GM12878 (cell line): Measurements from ENCODE around the gene SLC6A15. TPM values are rescaled to one million over a fixed set of nuclear protein-coding genes. Genes with fewer than 3 reads are reported as not detected.

Experiments
- ATAC-seq: fragments of 200-7000 bp; cut with Tn5 transposase; 3 replicates; pipeline ENCODE4 v1.9.1; 2020; ENCODE audit warnings: mild to moderate bottlenecking, moderate library complexity
- BruUV-seq: library from RNA; stranded (reverse); fragments of 400-500 nt; replicated peaks from 2 replicates; lab custom pipeline; 2021; lab: Mats Ljungman, UMichigan
- CTCF ChIA-PET: fragments of 300-600 bp; sonication (Branson Sonifier 250); formaldehyde crosslinking; extraction: SDS; loops from one replicate; lab custom pipeline; 2021; ENCODE audit warnings: inconsistent platforms; lab: Yijun Ruan, JAX
- POLR2A ChIA-PET: fragments of 350-600 bp; formaldehyde crosslinking; extraction: SDS; loops from one replicate; lab custom pipeline; 2021; ENCODE audit warnings: inconsistent platforms; lab: Charles Lee
- RAD21 ChIA-PET: fragments of 300-600 bp; sonication (Branson Sonifier 250); formaldehyde crosslinking; loops from one replicate; lab custom pipeline; 2023; ENCODE audit warnings: antibody characterized with exemption; ENCODE audit not compliant: unreplicated experiment; lab: Charles Lee
- SMC1A ChIA-PET: fragments of 300-600 bp; sonication (Branson Sonifier 250); formaldehyde crosslinking; loops from one replicate; lab custom pipeline; 2023; ENCODE audit not compliant: unreplicated experiment, uncharacterized antibody; lab: Charles Lee
- DNase-seq: peaks from one replicate; pipeline ENCODE4 v3.0.0-alpha.2; 2011; ENCODE audit warnings: low read depth, low spot score
- FAIRE-seq: peaks from 3 replicates; lab custom pipeline; 2011; peaks lifted over from hg19 to GRCh38; lab: Jason Lieb, UNC
- H2AFZ ChIP-seq: 2 replicates; pipeline ENCODE4 v1.6.0; 2011; ENCODE audit warnings: low read depth, low read length, control low read depth; ENCODE audit not compliant: control insufficient read depth
- H3K27ac ChIP-seq: 2 replicates; pipeline ENCODE4 v1.5.1; 2011; ENCODE audit warnings: control low read depth; ENCODE audit not compliant: control insufficient read depth, insufficient read depth
- H3K27me3 ChIP-seq, 2 experiments: replicated peaks in 1 of 2; 2 replicates each; pipeline versions ENCODE4 v1.6.0 to v1.6.1; 2011; ENCODE audit warnings: low read length in 1 of 2; ENCODE audit not compliant: control insufficient read depth in 2 of 2, insufficient read depth in 2 of 2
- H3K36me3 ChIP-seq, 2 experiments: 2 replicates each; pipeline ENCODE4 v1.5.1; 2011; ENCODE audit warnings: low read length in 1 of 2; ENCODE audit not compliant: control insufficient read depth in 2 of 2, insufficient read depth in 2 of 2
- H3K4me1 ChIP-seq: 2 replicates; pipeline ENCODE4 v1.6.1; 2011; ENCODE audit warnings: mild to moderate bottlenecking, low read length, moderate library complexity, mixed read lengths; ENCODE audit not compliant: control insufficient read depth, insufficient read depth
- H3K4me2 ChIP-seq: 2 replicates; pipeline ENCODE4 v1.6.0; 2011; ENCODE audit warnings: control low read depth; ENCODE audit not compliant: control insufficient read depth, insufficient read depth
- H3K4me3 ChIP-seq: fragments of 200-600 bp; sonication (generic); 2 replicates; pipeline ENCODE4 v1.5.1; 2016
- H3K79me2 ChIP-seq: 2 replicates; pipeline ENCODE4 v1.6.0; 2011; ENCODE audit warnings: low read length; ENCODE audit not compliant: control insufficient read depth, insufficient read depth
- H3K9ac ChIP-seq: 2 replicates; pipeline ENCODE4 v1.8.0; 2011; ENCODE audit warnings: low read length, control low read depth, mixed read lengths; ENCODE audit not compliant: control insufficient read depth, insufficient read depth
- H3K9me3 ChIP-seq: replicated peaks from 3 replicates; pipeline ENCODE4 v1.5.1; 2011; ENCODE audit warnings: mild to moderate bottlenecking, low read length; ENCODE audit not compliant: control insufficient read depth, insufficient read depth
- H4K20me1 ChIP-seq: 2 replicates; pipeline ENCODE4 v1.6.0; 2011; ENCODE audit not compliant: control insufficient read depth, insufficient read depth
- ATF2 ChIP-seq: IDR thresholded peaks from 2 replicates; pipeline ENCODE4 v1.6.1; 2012; ENCODE audit warnings: low read length, inconsistent platforms
- E4F1 ChIP-seq: fragments of 450-650 bp; IDR thresholded peaks from 2 replicates; pipeline ENCODE4 v1.6.1; 2018; ENCODE audit warnings: borderline replicate concordance, mild to moderate bottlenecking; ENCODE audit not compliant: partially characterized antibody
- EP300 ChIP-seq, 2 experiments: fragments of 150-350 bp in 1 of 2; IDR thresholded peaks; 2 replicates each; pipeline ENCODE4 v1.6.1; 2011 to 2012; ENCODE audit warnings: low read depth in 2 of 2, low read length in 2 of 2, borderline replicate concordance in 1 of 2, improper control_type of control experiment in 1 of 2, inconsistent platforms in 1 of 2; ENCODE audit not compliant: control insufficient read depth in 1 of 2
- FOS ChIP-seq: IDR thresholded peaks from 3 replicates; pipeline ENCODE4 v1.6.1; 2011; ENCODE audit warnings: borderline replicate concordance; ENCODE audit not compliant: insufficient read length; ENCODE audit errors: extremely low read depth
- GABPA ChIP-seq: IDR thresholded peaks from 2 replicates; pipeline ENCODE4 v1.6.1; 2014; ENCODE audit warnings: antibody characterized with exemption, low read depth, mild to moderate bottlenecking, inconsistent platforms
- IRF4 ChIP-seq: IDR thresholded peaks from 2 replicates; pipeline ENCODE4 v1.6.1; 2011; ENCODE audit warnings: low read depth, low read length
- MAX ChIP-seq: IDR thresholded peaks from 2 replicates; pipeline ENCODE4 v1.6.1; 2012; ENCODE audit warnings: low read depth, low read length, improper control_type of control experiment
- MYB ChIP-seq: fragments of 150-350 bp; IDR thresholded peaks from 2 replicates; pipeline ENCODE4 v1.6.1; 2014; ENCODE audit warnings: mild to moderate bottlenecking, low read depth, low read length, borderline replicate concordance
- NFYA ChIP-seq: IDR thresholded peaks from 2 replicates; pipeline ENCODE4 v1.6.1; 2011; ENCODE audit warnings: low read depth, mild to moderate bottlenecking, low read length, improper control_type of control experiment, borderline replicate concordance
- RAD51 ChIP-seq: fragments of 450-650 bp; IDR thresholded peaks from 2 replicates; pipeline ENCODE4 v1.6.1; 2016; ENCODE audit warnings: moderate library complexity, mild to moderate bottlenecking, inconsistent platforms
- SIN3A ChIP-seq: IDR thresholded peaks from 2 replicates; pipeline ENCODE4 v1.6.1; 2012; ENCODE audit warnings: low read depth, low read length, improper control_type of control experiment
- SMAD1 ChIP-seq: fragments of 450-650 bp; IDR thresholded peaks from 2 replicates; pipeline ENCODE4 v1.6.1; 2018; ENCODE audit warnings: mild to moderate bottlenecking, low read depth; ENCODE audit not compliant: partially characterized antibody
- ZNF207 ChIP-seq: fragments of 450-650 bp; IDR thresholded peaks from 2 replicates; pipeline ENCODE4 v1.6.1; 2014; ENCODE audit warnings: antibody characterized with exemption, mild to moderate bottlenecking, borderline replicate concordance
- ZNF384 ChIP-seq: IDR thresholded peaks from 2 replicates; pipeline ENCODE4 v1.6.1; 2012; ENCODE audit warnings: low read depth, mild to moderate bottlenecking, low read length, improper control_type of control experiment, borderline replicate concordance
- WGBS: methylation state at CpG from one replicate; pipeline ENCODE4 v1.1.6; 2016; ENCODE audit warnings: low lambda C conversion rate; ENCODE audit not compliant: insufficient replicate concordance, insufficient coverage; ENCODE audit errors: missing lambda C conversion rate; 5-methylcytosine and 5-hydroxymethylcytosine counted together
- in situ Hi-C: fragments of 300-500 bp; cut with MboI; formaldehyde crosslinking; loops from 9 replicates; pipeline ENCODE4 v1.14.3; 2018; ENCODE audit warnings: mixed read lengths
- intact Hi-C: fragments of 100-400 bp; cut with micrococcal nuclease; formaldehyde crosslinking; loops from one replicate; pipeline ENCODE4 v1.14.2; 2022; ENCODE audit not compliant: unreplicated experiment
- polyA plus RNA-seq, 11 experiments: library from polyadenylated mRNA; depleted of rRNA in 4 of 11; unstranded in 6 of 11; stranded (reverse) in 5 of 11; fragments of >200 nt; fragmentation: Nextera tagmentation in 4 of 11; fragmentation: Illumina TruSeq in 1 of 11; extraction: Ambion mirVana in 4 of 11; extraction: Trizol in 1 of 11; gene quantifications; 1 replicate in 1 of 11; 2 replicates in 10 of 11; pipeline versions ENCODE4 v1.2.1 to v1.2.3, GENCODE V29; 2011 to 2016; ENCODE audit warnings: inconsistent platforms in 2 of 11, missing spikeins in 2 of 11, low read depth in 1 of 11
- total RNA-seq, 4 experiments: library from RNA; depleted of rRNA in 3 of 4; stranded (reverse); fragments of >200 nt in 3 of 4; fragmentation: Illumina TruSeq in 1 of 4; extraction: Trizol in 1 of 4; gene quantifications; 2 replicates each; pipeline versions ENCODE4 v1.2.1 to v1.2.3, GENCODE V29; 2013 to 2021

The SLC6A15 gene
- total and polyA plus RNA-seq, 10 of the 15 experiments (the other 5 are each of a cell fraction or from before 2014, with no cell fraction given): 0.04 TPM; not detected in 9

GRCh38 chr12:84856156-84856900 is 56.3 kb downstream of the SLC6A15 start (continued):
- no peak for TF ChIP-seq SIN3A
- no peak for TF ChIP-seq GABPA
- no peak for TF ChIP-seq MAX

GRCh38 chr12:84843593-84844144 is 68.9 kb downstream of the SLC6A15 start:
- FAIRE-seq (no peak), DNase-seq (no peak), ATAC-seq (no peak)
- Histone ChIP-seq H3K36me3 (no peaks in the 10 kb centered on the region), H3K9me3 (no peaks in the 10 kb centered on the region), H3K4me3 (no peak overlapping the region), H2AFZ (no peak overlapping the region), H3K4me2 (no peak overlapping the region), H3K27ac (no peak overlapping the region), H3K9ac (no peak overlapping the region), H3K79me2 (no peaks in the 10 kb centered on the region), H3K27me3 (no peaks in the 10 kb centered on the region), H3K4me1 (no peaks in the 10 kb centered on the region), H4K20me1 (no peaks in the 10 kb centered on the region)
- in situ Hi-C loops (no loop called here), intact Hi-C loops (no loop called here)
- no TSS peak for BruUV-seq
- SMC1A ChIA-PET: interaction anchor here (1.1 to 1.4 kb wide), 2 partner anchors 147 to 1018 kb away, joined by 3 to 4 read pairs; no protein-coding TSS in a partner anchor
- CTCF ChIA-PET: interaction anchor here (0.9 to 2.0 kb wide), 12 partner anchors 9 to 1020 kb away, joined by 3 to 7 read pairs (median 4); no protein-coding TSS in a partner anchor
- no peak for TF ChIP-seq ATF2
- no peak for TF ChIP-seq MYB
- TF ChIP-seq NFYA: no peak
- TF ChIP-seq IRF4: no peak
- TF ChIP-seq SMAD1: no peak
- TF ChIP-seq FOS: no peak
- TF ChIP-seq ZNF207: no peak
- no peak for TF ChIP-seq ZNF384
- no peak for TF ChIP-seq EP300 (IDR thresholded peaks at IDR 0.05; ENCODE audit: borderline replicate concordance in 1 of 2, control insufficient read depth in 1 of 2, low read depth in 2 of 2, low read length in 2 of 2)
- no peak for TF ChIP-seq RAD51
- no peak for TF ChIP-seq E4F1
- POLR2A ChIA-PET: no interaction called here
- RAD21 ChIA-PET: interaction anchor here (0.9 kb wide), 1 partner anchor 113 kb away, joined by 3 read pairs; no protein-coding TSS in a partner anchor
- 0% methylated on average over 1 of the region's 1 CpG for WGBS
